Endothelial cell of umbilical vein (primary cell): ENCODE data around the gene PPM1L.

Source experiments
- EZH2 ChIP-seq: IDR thresholded peaks from 2 replicates; pipeline ENCODE4 v1.6.1; 2012; ENCODE audit warnings: borderline replicate concordance, low read depth, mild to moderate bottlenecking, moderate library complexity, low read length, inconsistent platforms; ENCODE audit not compliant: severe bottlenecking
- FOS ChIP-seq: IDR thresholded peaks from 2 replicates; pipeline ENCODE4 v1.6.1; 2011; ENCODE audit warnings: mild to moderate bottlenecking, low read length, moderate library complexity, borderline replicate concordance; ENCODE audit not compliant: insufficient read depth
- JUN ChIP-seq: IDR thresholded peaks from 2 replicates; pipeline ENCODE4 v1.6.1; 2011; ENCODE audit warnings: borderline replicate concordance, low read depth; ENCODE audit not compliant: insufficient read length, insufficient read depth
- MYC ChIP-seq: IDR thresholded peaks from one replicate; pipeline ENCODE4 v1.6.1; 2011; ENCODE audit warnings: mild to moderate bottlenecking, low read depth, low read length
- POLR2A ChIP-seq: IDR thresholded peaks from 2 replicates; pipeline ENCODE4 v1.6.1; 2012; ENCODE audit warnings: low read depth, mild to moderate bottlenecking, control low read depth, low read length
- POLR2AphosphoS5 ChIP-seq: IDR thresholded peaks from 2 replicates; pipeline ENCODE4 v1.6.1; 2012; ENCODE audit warnings: low read depth, mild to moderate bottlenecking, control low read depth, low read length, moderate library complexity; ENCODE audit not compliant: insufficient read depth
- TF ChIP-seq, protein P1 (sequence below), 2 donors: IDR thresholded peaks; 1 replicate in 1 of 2; 2 replicates in 1 of 2; pipeline ENCODE4 v1.5.1; 2011; ENCODE audit warnings: low read length in 2 of 2, mild to moderate bottlenecking in 2 of 2, moderate library complexity in 2 of 2, control low read depth in 1 of 2, inconsistent platforms in 1 of 2, low read depth in 1 of 2; ENCODE audit not compliant: insufficient read depth in 1 of 2; ENCODE audit errors: extremely low read depth in 1 of 2
- TF ChIP-seq, protein P2 (sequence below): IDR thresholded peaks from 2 replicates; pipeline ENCODE4 v1.6.1; 2011; ENCODE audit not compliant: insufficient read depth, insufficient read length

DNA sequence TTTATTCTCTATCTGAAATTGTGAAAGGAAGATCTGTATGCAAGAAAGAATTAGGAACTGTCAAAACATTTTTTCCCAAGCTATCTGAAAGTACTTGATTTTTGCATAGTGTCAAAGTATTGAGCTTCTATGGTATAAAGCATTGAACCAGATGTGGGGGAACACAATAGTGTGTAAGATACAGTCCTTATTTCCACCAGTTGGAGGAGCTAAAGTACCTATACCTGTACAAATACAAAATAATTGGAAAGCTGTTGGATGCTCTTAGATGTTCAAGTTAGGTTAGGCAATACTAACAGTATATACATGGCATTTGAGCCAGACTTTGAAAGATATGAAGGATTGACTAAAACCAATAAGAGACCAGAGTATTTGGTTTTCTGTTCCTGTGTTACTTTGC lies 200.8 kb downstream of the PPM1L start:
- no peak for TF ChIP-seq EZH2
- TF ChIP-seq, protein P1, sequence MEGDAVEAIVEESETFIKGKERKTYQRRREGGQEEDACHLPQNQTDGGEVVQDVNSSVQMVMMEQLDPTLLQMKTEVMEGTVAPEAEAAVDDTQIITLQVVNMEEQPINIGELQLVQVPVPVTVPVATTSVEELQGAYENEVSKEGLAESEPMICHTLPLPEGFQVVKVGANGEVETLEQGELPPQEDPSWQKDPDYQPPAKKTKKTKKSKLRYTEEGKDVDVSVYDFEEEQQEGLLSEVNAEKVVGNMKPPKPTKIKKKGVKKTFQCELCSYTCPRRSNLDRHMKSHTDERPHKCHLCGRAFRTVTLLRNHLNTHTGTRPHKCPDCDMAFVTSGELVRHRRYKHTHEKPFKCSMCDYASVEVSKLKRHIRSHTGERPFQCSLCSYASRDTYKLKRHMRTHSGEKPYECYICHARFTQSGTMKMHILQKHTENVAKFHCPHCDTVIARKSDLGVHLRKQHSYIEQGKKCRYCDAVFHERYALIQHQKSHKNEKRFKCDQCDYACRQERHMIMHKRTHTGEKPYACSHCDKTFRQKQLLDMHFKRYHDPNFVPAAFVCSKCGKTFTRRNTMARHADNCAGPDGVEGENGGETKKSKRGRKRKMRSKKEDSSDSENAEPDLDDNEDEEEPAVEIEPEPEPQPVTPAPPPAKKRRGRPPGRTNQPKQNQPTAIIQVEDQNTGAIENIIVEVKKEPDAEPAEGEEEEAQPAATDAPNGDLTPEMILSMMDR (IDR thresholded peaks at IDR 0.05; ENCODE audit: extremely low read depth in 1 of 2, insufficient read depth in 1 of 2, low read depth in 1 of 2, low read length in 2 of 2) = peak; percentile 25 to 35
- TF ChIP-seq MYC = no peak
- TF ChIP-seq, protein P2, sequence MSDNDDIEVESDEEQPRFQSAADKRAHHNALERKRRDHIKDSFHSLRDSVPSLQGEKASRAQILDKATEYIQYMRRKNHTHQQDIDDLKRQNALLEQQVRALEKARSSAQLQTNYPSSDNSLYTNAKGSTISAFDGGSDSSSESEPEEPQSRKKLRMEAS = no peak
- no peak for TF ChIP-seq POLR2A
- TF ChIP-seq POLR2AphosphoS5 = no peak
- TF ChIP-seq FOS = no peak
- no peak for TF ChIP-seq JUN
